ENCODE measurements around the gene ZNF335. TPM values are rescaled to one million over a fixed set of nuclear protein-coding genes. Genes with fewer than 3 reads are reported as not detected.
A peak's percentile ranks its signal among the peaks of the same experiment; 100 is the strongest.
"Not testable (repeated sequence)": the region's sequence is repeated elsewhere in the genome, so short reads cannot be mapped to it uniquely, and the experiment has no call there.

The ZNF335 gene
- total and polyA plus RNA-seq, 2 donors: 11.9 to 12.4 TPM

- H3K27ac ChIP-seq (ENCODE audit: low read depth): no peak overlapping the region
- no peaks in the 10 kb centered on the region for H3K36me3 ChIP-seq (ENCODE audit: insufficient read depth)
- DNase-seq (ENCODE audit: extremely low spot score): no peak
- no peak overlapping the region for H3K4me3 ChIP-seq (ENCODE audit: low read depth, low read length)
- 66% methylated on average over 9 of the region's 9 CpGs for WGBS
- no peaks in the 10 kb centered on the region for H3K4me1 ChIP-seq (ENCODE audit: insufficient read depth)
Observed at GRCh38 chr20:45994761-45995493, 22.9 kb upstream of the ZNF335 start.

- H3K4me1 ChIP-seq (ENCODE audit: insufficient read depth): no peaks in the 10 kb centered on the region
- H3K36me3 ChIP-seq (ENCODE audit: insufficient read depth): no peaks in the 10 kb centered on the region
- 67% methylated on average over 12 of the region's 12 CpGs for WGBS
- H3K27ac ChIP-seq (ENCODE audit: low read depth): no peak overlapping the region
- H3K4me3 ChIP-seq (ENCODE audit: low read depth, low read length): no peak overlapping the region
- DNase-seq (ENCODE audit: extremely low spot score): no peak
Observed at GRCh38 chr20:45993197-45993951, 21.4 kb upstream of the ZNF335 start.

GRCh38 chr20:45991616-45992015, 19.6 kb upstream of the ZNF335 start:
- H3K36me3 ChIP-seq (ENCODE audit: insufficient read depth): no peaks in the 10 kb centered on the region
- 78% methylated on average over 3 of the region's 3 CpGs for WGBS
- no peaks in the 10 kb centered on the region for H3K4me1 ChIP-seq (ENCODE audit: insufficient read depth)
- no peak for DNase-seq (ENCODE audit: extremely low spot score)
- H3K27ac ChIP-seq (ENCODE audit: low read depth): no peak overlapping the region
- H3K4me3 ChIP-seq (ENCODE audit: low read depth, low read length): no peak overlapping the region

DNA sequence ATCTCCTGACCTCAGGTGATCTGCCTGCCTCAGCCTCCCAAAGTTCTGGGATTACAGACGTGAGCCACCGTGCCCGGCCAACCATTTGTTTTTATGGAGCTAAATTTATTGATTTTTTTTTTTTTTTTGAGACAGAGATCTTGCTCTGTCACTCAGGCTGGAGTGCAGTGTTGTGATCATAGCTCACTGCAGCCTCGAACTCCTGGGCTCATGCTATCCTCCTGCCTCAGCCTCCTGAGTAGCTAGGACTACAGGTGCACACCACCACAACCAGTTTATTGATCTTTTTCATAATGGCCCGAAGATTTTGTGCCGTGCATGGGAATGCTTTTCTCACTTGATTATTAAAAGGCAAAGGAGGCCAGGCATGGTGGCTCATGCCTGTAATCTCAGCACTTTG, 16.8 kb upstream of the ZNF335 start:
- not testable (repeated sequence) for H3K36me3 ChIP-seq (ENCODE audit: insufficient read depth); DNase-seq (ENCODE audit: extremely low spot score); H3K27ac ChIP-seq (ENCODE audit: low read depth); H3K4me3 ChIP-seq (ENCODE audit: low read depth, low read length); H3K4me1 ChIP-seq (ENCODE audit: insufficient read depth)
- 71% methylated on average over 6 of the region's 6 CpGs for WGBS

GRCh38 chr20:45987108-45987780, 15.2 kb upstream of the ZNF335 start:
- Histone ChIP-seq H3K36me3 (ENCODE audit: insufficient read depth) (no peaks in the 10 kb centered on the region), H3K4me1 (ENCODE audit: insufficient read depth) (no peaks in the 10 kb centered on the region), H3K27ac (ENCODE audit: low read depth) (no peak overlapping the region), H3K4me3 (ENCODE audit: low read depth, low read length) (no peak overlapping the region)
- 8% methylated on average over 16 of the region's 16 CpGs for WGBS
- no peak for DNase-seq (ENCODE audit: extremely low spot score)

DNA sequence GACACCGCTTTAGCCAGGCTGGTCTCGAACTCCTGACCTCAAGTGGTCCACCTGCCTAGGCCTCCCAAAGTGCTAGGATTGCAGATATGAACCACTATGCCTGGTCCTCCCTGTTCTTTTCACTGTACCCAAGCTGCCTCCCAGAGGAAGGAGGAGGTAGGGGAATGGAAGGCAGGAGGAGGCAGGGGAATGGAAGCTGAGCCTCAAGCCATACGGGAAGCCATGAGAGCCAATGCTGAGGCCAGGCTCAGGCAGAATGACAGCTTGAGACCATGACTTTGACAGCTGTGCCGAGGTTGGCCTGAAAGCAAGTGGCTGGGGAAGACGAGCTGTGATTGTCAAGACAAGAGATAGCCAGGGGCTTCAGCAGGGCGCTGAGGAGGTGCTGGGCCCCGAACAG, 13.6 kb upstream of the ZNF335 start:
- H3K4me1 ChIP-seq (ENCODE audit: insufficient read depth): no peaks in the 10 kb centered on the region
- no peaks in the 10 kb centered on the region for H3K36me3 ChIP-seq (ENCODE audit: insufficient read depth)
- DNase-seq (ENCODE audit: extremely low spot score): no peak
- WGBS: 67% methylated on average over 7 of the region's 7 CpGs
- H3K4me3 ChIP-seq (ENCODE audit: low read depth, low read length): no peak overlapping the region
- H3K27ac ChIP-seq (ENCODE audit: low read depth): no peak overlapping the region

DNA sequence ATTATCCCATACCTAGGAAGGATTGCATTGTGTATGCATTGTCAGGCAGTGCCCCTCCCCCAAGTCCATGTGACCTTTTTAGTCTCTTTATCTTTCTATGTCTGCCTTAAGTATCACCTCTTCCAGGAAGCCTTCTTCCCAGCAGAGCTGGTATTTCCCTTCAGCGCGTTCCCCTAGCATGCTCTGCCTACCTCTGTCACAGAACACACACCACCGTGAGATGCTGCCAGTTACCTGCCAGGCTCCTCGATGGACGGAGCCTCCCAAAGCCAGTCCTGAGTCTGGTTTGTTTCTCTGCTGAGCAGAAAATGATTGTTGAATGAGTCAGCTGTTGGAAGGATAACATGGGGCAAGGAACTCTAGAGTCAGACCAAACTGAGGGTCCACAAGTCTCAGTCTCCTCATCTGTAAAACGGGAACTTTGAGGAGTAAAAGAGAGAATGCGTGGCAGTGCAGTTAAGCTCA, 11.3 kb upstream of the ZNF335 start:
- DNase-seq (ENCODE audit: extremely low spot score): no peak
- WGBS: 63% methylated on average over 7 of the region's 7 CpGs
- Histone ChIP-seq H3K36me3 (ENCODE audit: insufficient read depth) (no peaks in the 10 kb centered on the region), H3K4me3 (ENCODE audit: low read depth, low read length) (no peak overlapping the region), H3K27ac (ENCODE audit: low read depth) (no peak overlapping the region), H3K4me1 (ENCODE audit: insufficient read depth) (no peaks in the 10 kb centered on the region)

GRCh38 chr20:45981261-45981660, 9.3 kb upstream of the ZNF335 start:
- Histone ChIP-seq H3K27ac (ENCODE audit: low read depth) (no peak overlapping the region), H3K36me3 (ENCODE audit: insufficient read depth) (no peaks in the 10 kb centered on the region), H3K4me1 (ENCODE audit: insufficient read depth) (no peaks in the 10 kb centered on the region), H3K4me3 (ENCODE audit: low read depth, low read length) (no peak overlapping the region)
- WGBS: 91% methylated on average over 6 of the region's 6 CpGs
- DNase-seq (ENCODE audit: extremely low spot score): no peak

DNA sequence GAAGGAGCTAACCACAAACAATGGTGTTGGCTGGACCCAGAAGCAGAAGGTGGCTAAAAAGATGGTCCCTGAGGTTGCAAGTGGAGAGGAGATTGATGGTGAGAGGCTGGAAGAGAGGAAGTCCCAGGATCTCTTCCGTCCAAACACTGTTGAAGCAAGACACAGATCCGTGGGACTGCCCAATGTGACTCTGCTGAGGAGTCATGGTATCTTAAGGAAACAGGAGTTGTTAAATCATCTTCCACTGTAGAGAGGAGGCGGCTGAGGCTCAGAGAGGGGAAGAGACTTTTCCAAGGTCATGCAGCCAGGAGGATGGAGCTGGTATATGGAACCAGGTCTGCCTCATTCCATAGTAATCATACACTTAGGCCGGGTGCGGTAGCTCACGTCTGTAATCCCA, 4.1 kb upstream of the ZNF335 start:
- DNase-seq (ENCODE audit: extremely low spot score): no peak
- no peak overlapping the region for H3K27ac ChIP-seq (ENCODE audit: low read depth)
- no peaks in the 10 kb centered on the region for H3K4me1 ChIP-seq (ENCODE audit: insufficient read depth)
- no peak overlapping the region for H3K4me3 ChIP-seq (ENCODE audit: low read depth, low read length)
- H3K36me3 ChIP-seq (ENCODE audit: insufficient read depth): no peaks in the 10 kb centered on the region
- 75% methylated on average over 6 of the region's 6 CpGs for WGBS

GRCh38 chr20:45975686-45976085, 3.7 kb upstream of the ZNF335 start:
- Histone ChIP-seq H3K4me3 (ENCODE audit: low read depth, low read length) (no peak overlapping the region), H3K27ac (ENCODE audit: low read depth) (no peak overlapping the region), H3K4me1 (ENCODE audit: insufficient read depth) (no peaks in the 10 kb centered on the region), H3K36me3 (ENCODE audit: insufficient read depth) (no peaks in the 10 kb centered on the region)
- 84% methylated on average over 11 of the region's 11 CpGs for WGBS
- DNase-seq (ENCODE audit: extremely low spot score): no peak

- Histone ChIP-seq H3K27ac (ENCODE audit: low read depth) (no peak overlapping the region), H3K4me1 (ENCODE audit: insufficient read depth) (no peaks in the 10 kb centered on the region), H3K4me3 (ENCODE audit: low read depth, low read length) (no peak overlapping the region), H3K36me3 (ENCODE audit: insufficient read depth) (no peaks in the 10 kb centered on the region)
- WGBS: 77% methylated on average over 7 of the region's 7 CpGs
- no peak for DNase-seq (ENCODE audit: extremely low spot score)
Observed at GRCh38 chr20:45974896-45975565, 3.0 kb upstream of the ZNF335 start.

GRCh38 chr20:45972500-45973183, 639 bp upstream of the ZNF335 start:
- DNase-seq (ENCODE audit: extremely low spot score): no peak
- Histone ChIP-seq H3K4me3 (ENCODE audit: low read depth, low read length) (peak overlapping the region; percentile 15), H3K36me3 (ENCODE audit: insufficient read depth) (no peaks in the 10 kb centered on the region), H3K4me1 (ENCODE audit: insufficient read depth) (no peaks in the 10 kb centered on the region), H3K27ac (ENCODE audit: low read depth) (no peak overlapping the region)
- WGBS: 35% methylated on average over 29 of the region's 29 CpGs

DNA sequence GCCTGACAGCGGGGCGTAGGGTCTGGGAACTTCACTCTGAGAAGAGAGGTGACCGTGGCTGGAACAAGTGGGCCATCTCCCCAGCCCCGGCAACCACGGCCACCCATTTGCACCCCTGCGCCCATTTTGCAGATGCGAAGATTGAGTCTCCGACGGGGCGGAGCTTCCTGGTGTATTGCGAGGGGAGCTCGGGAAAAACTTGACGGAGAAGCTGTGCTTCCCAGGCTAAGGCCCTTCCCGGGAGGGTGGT, 653 bp downstream of the ZNF335 start:
- Histone ChIP-seq H3K36me3 (ENCODE audit: insufficient read depth) (peaks cover 3% of the 10 kb centered on the region), H3K4me3 (ENCODE audit: low read depth, low read length) (peak overlapping the region; percentile 67), H3K27ac (ENCODE audit: low read depth) (peak overlapping the region; percentile 43), H3K4me1 (ENCODE audit: insufficient read depth) (no peaks in the 10 kb centered on the region)
- WGBS: 4% methylated on average over 14 of the region's 14 CpGs
- no peak for DNase-seq (ENCODE audit: extremely low spot score)
